Heart left ventricle (tissue), 16 donors: ENCODE data around the gene CATSPERD. TPM values are rescaled to one million over a fixed set of nuclear protein-coding genes. Genes with fewer than 3 reads are reported as not detected.

Experiments
- ATAC-seq, 4 donors: fragments of 200-7000 bp; cut with Tn5 transposase; one replicate each; pipeline ENCODE4 v1.9.1; 2020 to 2022; ENCODE audit warnings: moderate library complexity in 4 of 4, mild to moderate bottlenecking in 3 of 4, moderate number of reproducible peaks in 1 of 4
- DNase-seq, 5 donors: peaks; one replicate each; pipeline ENCODE4 v3.0.0-alpha.2; 2020
- H3K27ac ChIP-seq, 12 donors: fragments of 200-600 bp; sonication (generic) in 4 of 12; one replicate each; pipeline versions ENCODE4 v1.5.0 to v1.8.0; 2016 to 2022; ENCODE audit warnings: mild to moderate bottlenecking in 2 of 12
- H3K27me3 ChIP-seq, 9 donors: fragments of 200-600 bp; sonication (generic) in 2 of 9; one replicate each; pipeline versions ENCODE4 v1.5.1 to v1.8.0; 2016 to 2022; ENCODE audit warnings: mild to moderate bottlenecking in 3 of 9
- H3K36me3 ChIP-seq, 9 donors: fragments of 200-600 bp; sonication (generic) in 2 of 9; one replicate each; pipeline versions ENCODE4 v1.5.0 to v1.8.0; 2018 to 2022; ENCODE audit warnings: mild to moderate bottlenecking in 2 of 9
- H3K4me1 ChIP-seq, 12 donors: fragments of 200-600 bp; sonication (generic) in 4 of 12; one replicate each; pipeline versions ENCODE4 v1.5.0 to v1.8.0; 2016 to 2022; ENCODE audit warnings: mild to moderate bottlenecking in 3 of 12
- H3K4me3 ChIP-seq, 12 donors: fragments of 200-600 bp; sonication (generic) in 4 of 12; one replicate each; pipeline versions ENCODE4 v1.5.0 to v1.8.0; 2017 to 2022; ENCODE audit warnings: mild to moderate bottlenecking in 9 of 12, moderate library complexity in 4 of 12
- H3K9me3 ChIP-seq, 12 donors: fragments of 200-600 bp; sonication (generic) in 4 of 12; one replicate each; pipeline versions ENCODE4 v1.5.0 to v1.8.0; 2016 to 2022; ENCODE audit warnings: mild to moderate bottlenecking in 1 of 12
- POLR2A ChIP-seq, 2 donors: fragments of 450-650 bp; IDR thresholded peaks; one replicate each; pipeline ENCODE4 v1.6.1; 2017; ENCODE audit warnings: antibody characterized with exemption in 2 of 2, mild to moderate bottlenecking in 2 of 2, moderate library complexity in 2 of 2
- WGBS, 4 donors: extraction: QIAGEN DNeasy Blood & Tissue Kit in 2 of 4; methylation state at CpG; one replicate each; pipeline versions ENCODE4 v1.1.5 to v1.1.7; 2013 to 2018; 5-methylcytosine and 5-hydroxymethylcytosine counted together
- intact Hi-C, 10 donors: fragments of 100-400 bp; cut with DNase I; formaldehyde crosslinking; loops; one replicate each; pipeline versions ENCODE4 v1.11.1 to v1.14.2; 2022
- polyA plus RNA-seq, 2 donors: library from polyadenylated mRNA; stranded (reverse); fragments of 200-250 nt; gene quantifications; one replicate each; pipeline ENCODE4 v1.2.3, GENCODE V29; 2013
- total RNA-seq, 9 donors: library from RNA; depleted of rRNA in 2 of 9; stranded (reverse); fragments of >200 nt in 2 of 9; fragmentation: NEBNext Ultra II Directional in 3 of 9; extraction: Animal tissue kit (Norgen Biotek cat#: 25700) in 3 of 9; gene quantifications; one replicate each; pipeline versions ENCODE4 v1.1.0 to v1.2.4, GENCODE V29; 2016 to 2023
- TF ChIP-seq, protein P1 (sequence below), 12 donors: fragments of 200-600 bp; sonication (generic) in 4 of 12; IDR thresholded peaks; one replicate each; pipeline versions ENCODE4 v1.5.0 to v1.8.0; 2018 to 2022; ENCODE audit warnings: antibody characterized with exemption in 12 of 12, mild to moderate bottlenecking in 5 of 12
- donor health status: ischemic (EF 13 %, LVEDD 7.1; RV severe dilation, severe dysfunction).
- donor health status: healthy with polysubstance abuse.
- donor health status: DM: no; HTN: yes; CAD: no.
- donor health status: DM: no; HTN: no; CAD: no.
- donor health status: ischemic (EF 25% LVEDD 6.9; RV normal size, moderate dysfunction).
- donor health status: ischemic (EF 25% LVEDD 5.7; RV mildly dilated, moderate dysfunction).
- donor health status: healthy.
- donor health status: DM: yes; HTN: yes; CAD: no.
- donor health status: ischemic (EF 35%, LVEDD 5.7; RV mildly dilated, moderate dysfunction).
- donor health status: nonischemic (EF 11% LVEDD 7.7; RV severe dilation, severe dysfunction).
- donor health status: DM: yes; HTN: yes; CAD: no.
- donor health status: PGD.
- donor health status: ischemic (EF 29% LVEDD 5.4; RV normal size, mild dysfunction).
- donor health status: nonischemic (EF 23%, LVEDD 6.1; RV moderate dilation, normal function).

CATSPERD gene
- total and polyA plus RNA-seq, 11 donors, result not detected

DNA sequence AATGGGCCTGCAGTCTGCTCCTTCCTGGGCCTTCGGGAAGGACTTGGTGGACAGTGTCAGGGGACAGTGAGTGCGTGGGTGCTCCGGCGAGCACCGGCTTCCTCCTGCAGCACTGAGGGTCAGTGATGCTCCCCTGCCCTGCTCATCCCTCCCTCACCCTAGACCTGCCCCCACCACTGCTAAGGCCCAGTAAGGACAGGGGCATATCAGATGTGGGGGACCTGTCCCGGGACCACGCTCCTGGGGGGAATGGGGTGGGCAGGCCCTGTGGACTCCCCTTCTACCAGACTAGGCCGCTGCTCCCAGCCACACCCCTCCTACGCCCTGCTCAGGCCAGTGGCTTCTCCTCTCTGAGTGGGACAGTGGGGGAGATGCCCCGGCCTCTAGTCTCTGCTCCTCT lies 43.3 kb upstream of the CATSPERD start:
- Histone ChIP-seq H3K4me3 (no peak overlapping the region), H3K4me1 (peaks cover 0 to 36% (median 15%) of the 10 kb centered on the region in 12 donors), H3K27me3 (no peaks in the 10 kb centered on the region), H3K9me3 (no peaks in the 10 kb centered on the region), H3K36me3 (peaks cover 0 to 11% (median 3%) of the 10 kb centered on the region in 9 donors), H3K27ac (no peak overlapping the region)
- no peak for ATAC-seq
- intact Hi-C loops, result loop anchor here in 3 of 10 donors (5.0 to 10.0 kb wide), 2 partner anchors 50 to 52 kb away; partner anchors contain the start of genes SAFB (in 1 of the 3) and SAFB2 (in 1 of the 3)
- TF ChIP-seq, protein P1, sequence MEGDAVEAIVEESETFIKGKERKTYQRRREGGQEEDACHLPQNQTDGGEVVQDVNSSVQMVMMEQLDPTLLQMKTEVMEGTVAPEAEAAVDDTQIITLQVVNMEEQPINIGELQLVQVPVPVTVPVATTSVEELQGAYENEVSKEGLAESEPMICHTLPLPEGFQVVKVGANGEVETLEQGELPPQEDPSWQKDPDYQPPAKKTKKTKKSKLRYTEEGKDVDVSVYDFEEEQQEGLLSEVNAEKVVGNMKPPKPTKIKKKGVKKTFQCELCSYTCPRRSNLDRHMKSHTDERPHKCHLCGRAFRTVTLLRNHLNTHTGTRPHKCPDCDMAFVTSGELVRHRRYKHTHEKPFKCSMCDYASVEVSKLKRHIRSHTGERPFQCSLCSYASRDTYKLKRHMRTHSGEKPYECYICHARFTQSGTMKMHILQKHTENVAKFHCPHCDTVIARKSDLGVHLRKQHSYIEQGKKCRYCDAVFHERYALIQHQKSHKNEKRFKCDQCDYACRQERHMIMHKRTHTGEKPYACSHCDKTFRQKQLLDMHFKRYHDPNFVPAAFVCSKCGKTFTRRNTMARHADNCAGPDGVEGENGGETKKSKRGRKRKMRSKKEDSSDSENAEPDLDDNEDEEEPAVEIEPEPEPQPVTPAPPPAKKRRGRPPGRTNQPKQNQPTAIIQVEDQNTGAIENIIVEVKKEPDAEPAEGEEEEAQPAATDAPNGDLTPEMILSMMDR (IDR thresholded peaks at IDR 0.05), result no peak
- no peak for TF ChIP-seq POLR2A (IDR thresholded peaks at IDR 0.05)
- 83 to 94% (median 93%) methylated on average over 7 to 10 of the region's 10 CpGs for WGBS, 4 donors
- DNase-seq, result no peak

DNA sequence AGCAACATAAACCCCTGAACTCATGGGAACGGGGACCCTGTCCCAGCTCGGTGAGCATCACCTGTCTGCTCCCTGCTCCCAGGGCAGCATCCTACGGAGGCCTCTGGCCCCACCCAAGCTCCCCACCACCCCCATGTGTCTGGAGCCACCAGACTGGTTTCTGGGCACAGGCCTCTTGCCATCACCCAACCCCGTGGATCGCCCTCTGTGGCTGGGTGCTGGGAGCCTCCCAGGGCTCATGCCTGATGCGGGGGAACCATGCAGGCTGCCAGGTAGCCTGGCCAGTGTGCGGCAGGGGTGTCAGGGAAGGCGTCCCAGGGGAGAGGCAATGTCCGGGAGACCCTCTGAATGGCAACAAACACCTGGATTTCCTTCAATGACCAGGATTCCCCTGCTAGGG lies 42.9 kb upstream of the CATSPERD start:
- Histone ChIP-seq H3K27me3 (no peaks in the 10 kb centered on the region), H3K4me3 (no peak overlapping the region), H3K4me1 (peaks cover 0 to 36% (median 15%) of the 10 kb centered on the region in 12 donors), H3K9me3 (no peaks in the 10 kb centered on the region), H3K36me3 (peaks cover 0 to 11% (median 3%) of the 10 kb centered on the region in 9 donors), H3K27ac (no peak overlapping the region)
- ATAC-seq, result no peak
- no peak for DNase-seq
- 90 to 94% (median 91%) methylated on average over 7 to 9 of the region's 9 CpGs for WGBS, 4 donors
- TF ChIP-seq POLR2A (IDR thresholded peaks at IDR 0.05), result no peak
- TF ChIP-seq, protein P1 (IDR thresholded peaks at IDR 0.05), result no peak
- intact Hi-C loops, result loop anchor here in 3 of 10 donors (5.0 to 10.0 kb wide), 2 partner anchors 50 to 53 kb away; partner anchors contain the start of genes SAFB (in 1 of the 3) and SAFB2 (in 1 of the 3)

DNA sequence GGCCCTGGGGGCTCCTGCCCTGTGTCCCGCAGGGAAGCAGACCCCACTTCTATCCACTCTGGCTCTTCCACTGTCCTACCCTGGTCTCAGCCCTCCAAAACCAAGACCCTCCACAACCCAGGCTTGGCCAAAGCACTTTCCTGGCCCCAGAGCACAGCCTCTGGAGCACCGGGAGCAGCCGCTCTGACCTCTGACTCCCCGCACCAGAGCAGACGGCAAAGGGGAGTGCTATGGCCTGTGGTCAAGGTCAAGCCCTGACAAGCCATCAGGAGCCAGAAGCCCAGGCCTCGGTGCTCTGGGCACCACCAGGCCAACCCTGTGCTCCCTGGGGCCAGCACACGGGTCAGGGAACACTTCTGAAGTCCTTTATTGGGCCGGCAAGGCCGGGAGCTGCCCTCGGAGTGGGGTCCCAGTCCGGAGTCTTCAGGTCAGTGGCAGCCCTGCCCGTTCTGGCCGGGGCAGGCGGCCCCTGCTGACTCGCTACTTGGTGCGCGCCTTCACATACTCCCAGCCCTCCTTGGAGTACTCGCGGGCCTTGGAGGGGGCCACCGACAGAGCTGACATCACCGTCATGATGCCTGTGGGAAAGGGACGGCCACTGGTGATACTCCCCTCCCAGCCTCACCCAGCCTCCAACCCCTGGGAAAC lies 42.2 kb upstream of the CATSPERD start:
- no peak overlapping the region for H3K27ac ChIP-seq
- WGBS, 4 donors, result 89 to 93% (median 91%) methylated on average over 10 to 22 of the region's 22 CpGs
- ATAC-seq, result no peak
- H3K4me1 ChIP-seq, result peaks cover 0 to 36% (median 15%) of the 10 kb centered on the region in 12 donors
- DNase-seq, result no peak
- TF ChIP-seq POLR2A (IDR thresholded peaks at IDR 0.05), result no peak
- TF ChIP-seq, protein P1 (IDR thresholded peaks at IDR 0.05), result no peak
- peaks cover 0 to 11% (median 3%) of the 10 kb centered on the region in 9 donors for H3K36me3 ChIP-seq
- H3K9me3 ChIP-seq, result no peaks in the 10 kb centered on the region
- no peak overlapping the region for H3K4me3 ChIP-seq
- intact Hi-C loops, result loop anchor here in 3 of 10 donors (5.0 to 10.0 kb wide), 2 partner anchors 51 to 53 kb away; partner anchors contain the start of genes SAFB (in 1 of the 3) and SAFB2 (in 1 of the 3)
- H3K27me3 ChIP-seq, result no peaks in the 10 kb centered on the region
